NCI-H82 treated with DMSO at 0.1 percent for 48 hours (cell line): ENCODE measurements around the gene ARHGAP26.

ENCODE experiments used
- DNase-seq: peaks from one replicate; lab custom pipeline; 2025; ENCODE audit not compliant: unreplicated experiment; lab: John Stamatoyannopoulos, UW

ARHGAP26 gene

DNA sequence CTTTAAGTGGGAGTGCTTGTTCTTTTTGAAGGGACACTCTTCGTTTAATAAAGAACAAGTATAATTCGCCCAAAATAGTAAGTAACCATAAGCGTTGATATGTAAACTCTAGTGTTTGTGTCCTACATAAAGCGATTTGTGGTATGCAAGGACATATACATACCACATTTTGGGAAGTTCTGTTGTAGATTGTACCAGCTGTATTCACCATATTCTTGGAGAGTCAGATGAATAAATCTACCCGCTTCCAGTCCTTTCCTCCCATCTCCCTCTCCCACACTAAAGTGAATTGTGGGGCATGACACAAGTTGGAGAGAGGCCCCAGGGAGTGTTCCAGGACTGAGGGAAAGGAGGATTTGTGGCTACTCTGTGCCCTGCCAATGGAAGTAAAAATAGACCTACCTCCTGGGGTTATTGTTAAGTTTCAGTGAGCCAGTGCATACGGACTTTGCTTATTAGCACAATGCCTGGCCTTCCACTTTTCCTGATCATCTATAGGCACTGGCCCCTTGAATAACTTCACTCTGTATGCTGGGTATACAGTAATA is 40.6 kb downstream of the ARHGAP26 start:
- no peak for DNase-seq

DNA sequence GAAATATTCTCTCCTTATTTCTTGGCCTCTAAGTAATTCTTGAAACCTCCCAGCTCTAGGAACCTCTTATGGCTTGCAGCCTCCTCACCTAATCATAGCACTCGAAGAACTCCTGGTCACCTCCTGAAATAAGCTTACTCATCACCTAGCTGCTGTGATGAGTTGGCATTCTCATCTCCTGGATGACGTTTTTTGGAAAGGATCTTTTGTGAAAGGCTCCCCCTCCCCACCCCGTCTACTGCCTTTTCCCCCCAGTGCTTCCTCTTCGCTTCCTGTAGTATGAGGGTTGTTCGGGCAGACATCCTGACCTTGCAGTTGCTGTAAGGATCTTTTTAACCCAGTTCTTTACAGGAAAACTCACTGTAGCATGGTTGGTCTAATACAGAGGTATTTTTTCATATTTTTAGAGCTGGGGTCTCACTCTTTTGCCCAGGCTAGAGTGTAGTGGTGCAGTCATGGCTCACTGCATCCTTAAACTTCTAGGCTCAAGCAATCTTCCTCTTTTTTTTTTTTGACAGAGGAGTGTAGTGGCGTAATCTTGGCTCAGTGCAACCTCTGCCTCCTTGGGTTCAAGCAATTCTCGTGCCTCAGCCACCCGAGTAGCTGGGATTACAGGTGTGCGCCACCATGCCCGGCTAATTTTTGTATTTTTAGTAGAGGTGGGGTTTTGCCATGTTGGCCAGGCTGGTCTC is 41.8 kb downstream of the ARHGAP26 start:
- DNase-seq, result no peak

DNA sequence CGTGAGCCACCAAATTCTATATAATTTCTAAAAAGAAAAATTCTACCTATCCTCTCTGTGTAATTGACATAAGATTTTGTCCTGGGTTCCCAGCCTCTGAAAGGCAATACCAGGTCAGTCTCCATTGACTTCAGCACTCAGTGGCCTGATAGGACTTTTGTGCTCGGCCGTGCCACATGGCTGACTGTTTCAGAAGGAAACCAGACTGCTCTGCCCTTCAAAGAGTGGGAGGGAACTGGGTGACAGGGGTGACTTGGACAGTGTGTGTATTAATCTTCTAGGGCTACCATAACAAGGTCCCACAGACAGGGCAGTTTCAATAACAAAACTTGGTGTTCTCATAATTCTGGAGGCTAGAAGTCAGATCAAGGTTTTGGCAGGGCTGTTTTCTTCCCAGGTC is 43.0 kb downstream of the ARHGAP26 start:
- no peak for DNase-seq

- DNase-seq, result no peak
Observed at GRCh38 chr5:142814122-142814521, 43.9 kb downstream of the ARHGAP26 start.

- no peak for DNase-seq
Observed at GRCh38 chr5:142815469-142815868, 45.3 kb downstream of the ARHGAP26 start.

DNA sequence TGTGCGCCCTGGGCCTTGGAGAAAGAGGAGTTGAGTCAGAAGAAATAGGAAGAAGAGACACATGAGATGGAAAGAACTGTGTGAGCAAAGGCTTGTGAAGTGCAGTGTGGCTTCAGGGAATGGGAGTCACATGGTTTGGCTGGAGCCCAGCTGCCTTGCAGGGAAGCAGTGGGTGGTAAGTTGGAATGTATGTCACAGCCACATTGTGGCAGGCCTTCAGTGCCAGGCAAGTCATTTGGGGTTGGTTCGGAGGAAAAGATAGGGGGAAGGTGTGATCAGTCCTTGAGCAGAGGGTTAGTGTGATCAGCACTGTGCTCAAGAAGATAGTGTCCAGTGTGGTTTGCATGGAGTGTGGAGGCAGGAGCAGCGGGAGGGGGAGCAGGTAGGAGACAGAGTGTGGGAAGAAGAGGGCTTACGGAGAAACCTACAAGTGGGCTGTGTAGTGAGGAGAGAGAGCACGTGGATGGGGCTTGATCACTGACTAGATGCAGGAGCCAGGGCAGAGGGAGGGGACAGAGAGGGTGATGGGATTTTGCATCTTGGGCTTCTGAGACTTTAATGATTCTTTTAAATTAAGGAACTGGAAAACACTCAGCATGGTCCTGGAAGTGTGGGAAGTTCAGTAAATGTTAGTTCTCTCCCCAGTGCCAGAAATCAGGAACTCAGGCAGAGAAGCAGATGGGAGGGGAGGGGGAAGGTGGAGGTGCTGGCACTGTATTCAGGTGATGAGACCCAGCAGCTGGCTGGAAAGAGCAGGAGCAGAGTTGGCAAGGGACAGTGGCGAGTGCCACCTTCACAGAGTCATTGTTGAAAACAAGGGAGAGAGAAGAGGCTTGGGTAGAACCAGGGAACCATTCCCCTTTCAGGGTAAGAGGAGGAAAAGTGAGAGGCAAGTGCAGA is 46.6 kb downstream of the ARHGAP26 start:
- DNase-seq, result no peak

GRCh38 chr5:142817949-142818431 is 47.8 kb downstream of the ARHGAP26 start:
- DNase-seq, result no peak

GRCh38 chr5:142819292-142819691 is 49.1 kb downstream of the ARHGAP26 start:
- no peak for DNase-seq

- DNase-seq, result no peak
Observed at GRCh38 chr5:142819825-142820224, 49.6 kb downstream of the ARHGAP26 start.

DNA sequence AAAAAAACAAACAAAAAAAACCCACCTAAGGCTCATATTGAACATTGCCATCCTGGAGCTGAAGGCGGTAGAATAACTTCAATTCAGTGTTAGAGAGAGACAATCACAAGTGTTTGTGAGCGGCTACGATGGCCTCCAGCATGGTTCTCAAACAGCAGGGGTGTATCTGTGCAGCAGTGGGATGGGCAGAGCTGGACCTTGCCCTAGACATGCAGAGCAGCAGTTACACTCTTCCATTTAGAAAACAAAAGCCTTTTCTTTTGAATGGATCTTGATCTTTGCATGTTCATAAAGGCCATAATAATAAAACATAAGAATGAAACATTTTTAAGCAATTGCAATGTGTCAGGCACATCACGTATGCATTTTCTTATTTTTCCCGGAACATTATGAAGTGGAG is 50.3 kb downstream of the ARHGAP26 start:
- no peak for DNase-seq

DNA sequence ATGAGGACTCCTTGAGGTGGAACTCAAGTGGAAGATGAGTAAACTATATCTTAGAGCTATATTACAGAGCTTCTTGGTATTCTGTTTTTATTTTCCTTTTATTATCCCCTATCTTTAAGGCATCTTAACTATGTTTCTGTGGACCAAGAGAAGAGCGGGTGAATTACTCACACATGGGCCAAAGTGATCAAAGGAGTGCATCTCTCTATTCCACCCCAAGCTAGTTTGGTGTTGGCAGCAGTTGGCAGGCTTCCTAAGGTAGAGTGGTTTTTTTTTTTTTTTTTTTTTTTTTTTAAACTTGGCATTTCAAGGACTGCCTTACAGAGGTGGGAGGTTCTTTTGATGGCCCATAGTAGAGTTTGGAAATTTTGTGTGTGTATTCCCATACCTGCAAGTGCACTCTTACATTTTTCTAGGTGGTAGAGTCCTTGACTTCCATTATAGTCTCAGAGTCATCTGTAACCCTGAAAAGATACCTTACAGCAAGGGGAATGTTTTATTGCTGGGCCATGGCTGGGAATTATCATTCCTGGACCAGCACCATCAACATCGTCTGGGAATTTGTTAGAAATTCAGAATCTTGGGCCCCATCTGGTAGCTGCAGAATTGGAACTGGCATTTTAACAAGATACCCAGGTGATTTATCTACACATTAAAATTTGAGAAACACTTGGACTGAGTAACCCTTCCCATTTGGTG is 51.0 kb downstream of the ARHGAP26 start:
- no peak for DNase-seq

DNA sequence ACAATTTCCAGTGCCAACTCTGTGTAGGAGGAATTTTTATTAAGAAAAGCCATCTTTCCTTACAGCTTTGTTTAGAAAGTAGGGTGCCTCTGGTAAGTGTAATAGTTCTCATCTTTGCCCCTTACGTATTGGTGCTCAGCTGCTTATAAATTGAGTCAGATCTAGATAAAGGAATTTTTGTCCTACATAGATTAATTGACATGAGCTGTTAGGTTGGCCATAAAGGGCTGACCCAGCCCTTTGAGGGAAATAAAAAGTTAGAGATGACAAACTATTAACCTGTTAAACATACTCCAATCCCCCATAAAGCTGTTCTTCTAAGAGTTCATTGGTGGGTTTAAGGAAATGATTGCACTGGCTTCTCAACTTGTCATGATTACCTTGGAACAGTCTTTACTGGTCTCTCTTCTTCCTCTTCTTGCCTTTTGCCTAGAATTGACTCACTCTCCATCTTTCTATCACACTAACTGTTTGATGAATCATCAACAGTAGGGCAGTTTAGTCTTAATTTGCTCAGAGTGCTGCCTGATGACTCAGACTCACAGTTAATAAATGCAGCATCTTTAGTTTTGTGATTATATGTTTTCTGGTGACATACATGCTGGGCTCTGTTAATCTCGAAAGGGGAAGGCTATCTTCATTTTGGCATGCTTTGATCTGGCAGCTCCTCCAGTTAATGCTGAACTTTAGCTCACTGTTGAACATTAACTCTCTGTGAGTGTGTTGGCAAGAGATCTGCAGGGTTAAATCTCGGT is 51.7 kb downstream of the ARHGAP26 start:
- DNase-seq, result no peak

GRCh38 chr5:142823126-142823525 is 52.9 kb downstream of the ARHGAP26 start:
- no peak for DNase-seq

GRCh38 chr5:142823806-142824205 is 53.6 kb downstream of the ARHGAP26 start:
- DNase-seq, result no peak

DNA sequence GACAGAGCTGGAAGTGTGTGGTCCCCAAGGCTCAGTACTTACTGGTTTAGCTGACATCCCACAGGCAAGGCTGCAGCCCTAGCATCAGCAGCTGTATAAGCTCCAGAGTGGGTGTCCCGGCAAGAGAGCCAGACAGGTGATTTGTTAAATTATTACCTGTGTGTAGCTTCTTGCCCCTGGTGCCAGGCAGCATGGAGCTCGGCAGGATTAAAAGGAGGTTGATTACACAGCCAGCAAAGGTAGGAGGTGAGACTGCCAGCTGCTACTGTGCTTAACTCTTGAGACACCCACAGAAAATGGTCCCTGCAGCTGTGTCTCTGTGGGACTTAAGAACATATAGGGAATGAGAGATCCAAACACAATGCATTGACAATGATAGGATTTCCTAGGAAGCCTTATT is 54.2 kb downstream of the ARHGAP26 start:
- DNase-seq, result no peak

DNA sequence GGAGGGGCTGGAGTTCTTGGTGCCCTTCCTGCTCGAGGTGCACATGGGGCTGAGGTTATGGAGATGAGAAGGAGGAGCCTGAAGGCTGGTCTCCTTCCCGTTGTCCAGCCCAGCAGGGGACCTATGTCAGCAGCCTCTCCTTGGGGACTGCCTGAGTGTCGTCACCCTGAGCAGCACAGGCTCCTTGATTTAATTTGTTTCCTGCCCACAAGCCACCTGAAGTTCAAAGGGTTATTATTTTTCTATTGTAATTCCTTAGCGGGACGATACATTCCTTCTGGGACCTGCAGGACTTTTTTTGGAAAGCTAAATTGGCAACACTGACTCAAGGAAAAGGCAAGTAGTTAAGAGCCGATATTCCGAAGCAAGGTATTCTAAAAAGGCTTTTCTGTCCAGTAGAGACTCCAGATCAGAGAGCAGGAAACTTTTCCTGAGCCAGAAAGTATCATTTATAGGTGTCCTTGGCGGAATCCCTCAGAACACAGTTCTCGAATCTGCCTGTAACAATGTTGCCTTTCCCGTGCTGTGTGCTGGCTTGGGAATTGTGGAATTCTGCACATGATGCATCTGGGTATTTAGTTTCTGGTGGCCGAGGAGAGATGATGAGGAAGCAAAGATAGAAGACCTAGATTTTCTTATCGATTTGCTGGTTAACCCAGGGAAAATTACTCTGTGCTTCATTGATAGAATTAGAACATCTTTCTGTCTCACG is 55.4 kb downstream of the ARHGAP26 start:
- DNase-seq, result no peak

GRCh38 chr5:142826093-142826492 is 55.9 kb downstream of the ARHGAP26 start:
- no peak for DNase-seq

GRCh38 chr5:142826741-142827492 is 56.7 kb downstream of the ARHGAP26 start:
- no peak for DNase-seq

GRCh38 chr5:142827934-142828576 is 57.9 kb downstream of the ARHGAP26 start:
- no peak for DNase-seq
